Heart left ventricle (tissue), 16 donors: ENCODE measurements around the gene KIF20B. TPM values are rescaled to one million over a fixed set of nuclear protein-coding genes. Genes with fewer than 3 reads are reported as not detected.

Experiments used
- ATAC-seq, 4 donors: fragments of 200-7000 bp; cut with Tn5 transposase; one replicate each; pipeline ENCODE4 v1.9.1; 2020 to 2022; ENCODE audit warnings: moderate library complexity in 4 of 4, mild to moderate bottlenecking in 3 of 4, moderate number of reproducible peaks in 1 of 4
- DNase-seq, 5 donors: peaks; one replicate each; pipeline ENCODE4 v3.0.0-alpha.2; 2020
- H3K27ac ChIP-seq, 12 donors: fragments of 200-600 bp; sonication (generic) in 4 of 12; one replicate each; pipeline versions ENCODE4 v1.5.0 to v1.8.0; 2016 to 2022; ENCODE audit warnings: mild to moderate bottlenecking in 2 of 12
- H3K27me3 ChIP-seq, 9 donors: fragments of 200-600 bp; sonication (generic) in 2 of 9; one replicate each; pipeline versions ENCODE4 v1.5.1 to v1.8.0; 2016 to 2022; ENCODE audit warnings: mild to moderate bottlenecking in 3 of 9
- H3K36me3 ChIP-seq, 9 donors: fragments of 200-600 bp; sonication (generic) in 2 of 9; one replicate each; pipeline versions ENCODE4 v1.5.0 to v1.8.0; 2018 to 2022; ENCODE audit warnings: mild to moderate bottlenecking in 2 of 9
- H3K4me1 ChIP-seq, 12 donors: fragments of 200-600 bp; sonication (generic) in 4 of 12; one replicate each; pipeline versions ENCODE4 v1.5.0 to v1.8.0; 2016 to 2022; ENCODE audit warnings: mild to moderate bottlenecking in 3 of 12
- H3K4me3 ChIP-seq, 12 donors: fragments of 200-600 bp; sonication (generic) in 4 of 12; one replicate each; pipeline versions ENCODE4 v1.5.0 to v1.8.0; 2017 to 2022; ENCODE audit warnings: mild to moderate bottlenecking in 9 of 12, moderate library complexity in 4 of 12
- H3K9me3 ChIP-seq, 12 donors: fragments of 200-600 bp; sonication (generic) in 4 of 12; one replicate each; pipeline versions ENCODE4 v1.5.0 to v1.8.0; 2016 to 2022; ENCODE audit warnings: mild to moderate bottlenecking in 1 of 12
- CTCF ChIP-seq, 12 donors: fragments of 200-600 bp; sonication (generic) in 4 of 12; IDR thresholded peaks; one replicate each; pipeline versions ENCODE4 v1.5.0 to v1.8.0; 2018 to 2022; ENCODE audit warnings: antibody characterized with exemption in 12 of 12, mild to moderate bottlenecking in 5 of 12
- POLR2A ChIP-seq, 2 donors: fragments of 450-650 bp; IDR thresholded peaks; one replicate each; pipeline ENCODE4 v1.6.1; 2017; ENCODE audit warnings: antibody characterized with exemption in 2 of 2, mild to moderate bottlenecking in 2 of 2, moderate library complexity in 2 of 2
- WGBS, 4 donors: extraction: QIAGEN DNeasy Blood & Tissue Kit in 2 of 4; methylation state at CpG; one replicate each; pipeline versions ENCODE4 v1.1.5 to v1.1.7; 2013 to 2018; 5-methylcytosine and 5-hydroxymethylcytosine counted together
- intact Hi-C, 10 donors: fragments of 100-400 bp; cut with DNase I; formaldehyde crosslinking; loops; one replicate each; pipeline versions ENCODE4 v1.11.1 to v1.14.2; 2022
- polyA plus RNA-seq, 2 donors: library from polyadenylated mRNA; stranded (reverse); fragments of 200-250 nt; gene quantifications; one replicate each; pipeline ENCODE4 v1.2.3, GENCODE V29; 2013
- total RNA-seq, 9 donors: library from RNA; depleted of rRNA in 2 of 9; stranded (reverse); fragments of >200 nt in 2 of 9; fragmentation: NEBNext Ultra II Directional in 3 of 9; extraction: Animal tissue kit (Norgen Biotek cat#: 25700) in 3 of 9; gene quantifications; one replicate each; pipeline versions ENCODE4 v1.1.0 to v1.2.4, GENCODE V29; 2016 to 2023
- donor health status: ischemic (EF 13 %, LVEDD 7.1; RV severe dilation, severe dysfunction).
- donor health status: healthy with polysubstance abuse.
- donor health status: DM: no; HTN: yes; CAD: no.
- donor health status: DM: no; HTN: no; CAD: no.
- donor health status: ischemic (EF 25% LVEDD 6.9; RV normal size, moderate dysfunction).
- donor health status: ischemic (EF 25% LVEDD 5.7; RV mildly dilated, moderate dysfunction).
- donor health status: healthy.
- donor health status: DM: yes; HTN: yes; CAD: no.
- donor health status: ischemic (EF 35%, LVEDD 5.7; RV mildly dilated, moderate dysfunction).
- donor health status: nonischemic (EF 11% LVEDD 7.7; RV severe dilation, severe dysfunction).
- donor health status: DM: yes; HTN: yes; CAD: no.
- donor health status: PGD.
- donor health status: ischemic (EF 29% LVEDD 5.4; RV normal size, mild dysfunction).
- donor health status: nonischemic (EF 23%, LVEDD 6.1; RV moderate dilation, normal function).

Gene KIF20B
- total and polyA plus RNA-seq, 11 donors, result 0.50 to 8.6 (median 2.2) TPM

- H3K27me3 ChIP-seq, result no peaks in the 10 kb centered on the region
- H3K36me3 ChIP-seq, result peaks cover 0 to 7% (median 0%) of the 10 kb centered on the region in 9 donors
- peaks cover 0 to 3% (median 0%) of the 10 kb centered on the region in 12 donors for H3K4me1 ChIP-seq
- H3K9me3 ChIP-seq, result no peaks in the 10 kb centered on the region
- no peak for ATAC-seq
- no peak overlapping the region for H3K27ac ChIP-seq
- no peak for DNase-seq
- TF ChIP-seq CTCF (IDR thresholded peaks at IDR 0.05) (no peak), POLR2A (IDR thresholded peaks at IDR 0.05) (no peak)
- intact Hi-C loops, result no loop called here
- H3K4me3 ChIP-seq, result no peak overlapping the region
These were observed 82.0 kb downstream of the KIF20B start for GRCh38 chr10:89783406-89783805.

- H3K4me1 ChIP-seq, result peaks cover 0 to 3% (median 0%) of the 10 kb centered on the region in 12 donors
- no peaks in the 10 kb centered on the region for H3K9me3 ChIP-seq
- no peak overlapping the region for H3K4me3 ChIP-seq
- H3K27ac ChIP-seq, result no peak overlapping the region
- intact Hi-C loops, result no loop called here
- WGBS, 4 donors, result 91 to 98% (median 94%) methylated on average over 3 of the region's 3 CpGs
- H3K36me3 ChIP-seq, result peaks cover 0 to 4% (median 0%) of the 10 kb centered on the region in 9 donors
- H3K27me3 ChIP-seq, result no peaks in the 10 kb centered on the region
- no peak for ATAC-seq
- DNase-seq, result no peak
- no peak for TF ChIP-seq CTCF (IDR thresholded peaks at IDR 0.05)
- no peak for TF ChIP-seq POLR2A (IDR thresholded peaks at IDR 0.05)
These were observed 83.7 kb downstream of the KIF20B start for GRCh38 chr10:89785095-89785494.

- no peaks in the 10 kb centered on the region for H3K9me3 ChIP-seq
- intact Hi-C loops, result no loop called here
- H3K4me1 ChIP-seq, result peaks cover 0 to 2% (median 0%) of the 10 kb centered on the region in 12 donors
- DNase-seq, result no peak
- H3K27ac ChIP-seq, result no peak overlapping the region
- no peak overlapping the region for H3K4me3 ChIP-seq
- ATAC-seq, result no peak
- H3K36me3 ChIP-seq, result no peaks in the 10 kb centered on the region
- TF ChIP-seq POLR2A (IDR thresholded peaks at IDR 0.05), result no peak
- TF ChIP-seq CTCF (IDR thresholded peaks at IDR 0.05), result no peak
- H3K27me3 ChIP-seq, result no peaks in the 10 kb centered on the region
- WGBS, 4 donors, result 79 to 87% (median 80%) methylated on average over 6 to 7 of the region's 7 CpGs
These were observed 87.9 kb downstream of the KIF20B start for GRCh38 chr10:89789188-89789877.

GRCh38 chr10:89792187-89792586, 90.8 kb downstream of the KIF20B start:
- WGBS, 4 donors, result 66 to 80% (median 75%) methylated on average over 2 of the region's 2 CpGs
- Histone ChIP-seq H3K4me1 (no peaks in the 10 kb centered on the region), H3K27me3 (no peaks in the 10 kb centered on the region), H3K36me3 (no peaks in the 10 kb centered on the region), H3K27ac (no peak overlapping the region), H3K9me3 (no peaks in the 10 kb centered on the region), H3K4me3 (no peak overlapping the region)
- ATAC-seq (no peak), DNase-seq (no peak)
- intact Hi-C loops, result loop anchor here in 9 of 10 donors (2.0 to 10.0 kb wide), 10 partner anchors 353 to 1080 kb away; partner anchors contain the start of genes RPP30 (in 2 of the 9) and HTR7 (in 1 of the 9)
- TF ChIP-seq CTCF (IDR thresholded peaks at IDR 0.05) (no peak), POLR2A (IDR thresholded peaks at IDR 0.05) (no peak)
